GM12878 (cell line): ENCODE data around the gene TAF9. TPM values are rescaled to one million over a fixed set of nuclear protein-coding genes. Genes with fewer than 3 reads are reported as not detected.

Experiments
- ASH2L ChIP-seq: fragments of 300-600, 200-600 bp; sonication (generic); IDR thresholded peaks from 2 replicates; pipeline ENCODE4 v1.6.1; 2017; ENCODE audit warnings: low read depth, mild to moderate bottlenecking, borderline replicate concordance
- BMI1 ChIP-seq: fragments of 450-650 bp; IDR thresholded peaks from 2 replicates; pipeline ENCODE4 v1.6.1; 2016; ENCODE audit warnings: mild to moderate bottlenecking, moderate library complexity, borderline replicate concordance
- CUX1 ChIP-seq: IDR thresholded peaks from 2 replicates; pipeline ENCODE4 v1.6.1; 2012; ENCODE audit warnings: improper control_type of control experiment, low read depth, low read length; ENCODE audit not compliant: insufficient replicate concordance
- EED ChIP-seq: sonication (generic); IDR thresholded peaks from 2 replicates; pipeline ENCODE4 v1.6.1; 2016; ENCODE audit warnings: antibody characterized with exemption, low read depth
- ELK1 ChIP-seq: IDR thresholded peaks from 2 replicates; pipeline ENCODE4 v1.6.1; 2012; ENCODE audit warnings: low read depth, low read length, improper control_type of control experiment
- IRF3 ChIP-seq: fragments of 450-650 bp; IDR thresholded peaks from 2 replicates; pipeline ENCODE4 v1.6.1; 2014; ENCODE audit warnings: mild to moderate bottlenecking
- MEF2B ChIP-seq: fragments of 450-650 bp; IDR thresholded peaks from 2 replicates; pipeline ENCODE4 v1.6.1; 2018; ENCODE audit warnings: mild to moderate bottlenecking, moderate library complexity; ENCODE audit not compliant: partially characterized antibody, poor library complexity, severe bottlenecking
- NFYB ChIP-seq: IDR thresholded peaks from 2 replicates; pipeline ENCODE4 v1.6.1; 2011; ENCODE audit warnings: low read depth, mild to moderate bottlenecking, low read length, improper control_type of control experiment, moderate library complexity; ENCODE audit not compliant: insufficient read depth
- PAX5 ChIP-seq: IDR thresholded peaks from 2 replicates; pipeline ENCODE4 v1.6.1; 2011; ENCODE audit warnings: low read depth, low read length, borderline replicate concordance
- RCOR1 ChIP-seq: conservative IDR thresholded peaks from 2 replicates; pipeline ENCODE4 v1.6.1; 2012; ENCODE audit warnings: low read depth, low read length, improper control_type of control experiment
- RFX5 ChIP-seq: IDR thresholded peaks from 2 replicates; pipeline ENCODE4 v1.6.1; 2011; ENCODE audit warnings: low read depth, low read length, improper control_type of control experiment
- SIN3A ChIP-seq: IDR thresholded peaks from 2 replicates; pipeline ENCODE4 v1.6.1; 2012; ENCODE audit warnings: low read depth, low read length, improper control_type of control experiment
- SMAD5 ChIP-seq: IDR thresholded peaks from 2 replicates; pipeline ENCODE4 v1.6.1; 2016; ENCODE audit warnings: antibody characterized with exemption, low read depth
- WRNIP1 ChIP-seq: IDR thresholded peaks from 2 replicates; pipeline ENCODE4 v1.6.1; 2011; ENCODE audit warnings: low read depth, low read length, improper control_type of control experiment, borderline replicate concordance
- YBX1 ChIP-seq: fragments of 450-650 bp; IDR thresholded peaks from 2 replicates; pipeline ENCODE4 v1.6.1; 2016; ENCODE audit warnings: antibody characterized with exemption
- ZNF217 ChIP-seq: fragments of 450-650 bp; IDR thresholded peaks from 2 replicates; pipeline ENCODE4 v1.6.1; 2017; ENCODE audit warnings: antibody characterized with exemption, mild to moderate bottlenecking
- ZNF592 ChIP-seq: fragments of 450-650 bp; IDR thresholded peaks from 2 replicates; pipeline ENCODE4 v1.6.1; 2017; ENCODE audit warnings: mild to moderate bottlenecking, moderate library complexity
- polyA plus RNA-seq, 11 experiments: library from polyadenylated mRNA; depleted of rRNA in 4 of 11; unstranded in 6 of 11; stranded (reverse) in 5 of 11; fragments of >200 nt; fragmentation: Nextera tagmentation in 4 of 11; fragmentation: Illumina TruSeq in 1 of 11; extraction: Ambion mirVana in 4 of 11; extraction: Trizol in 1 of 11; gene quantifications; 1 replicate in 1 of 11; 2 replicates in 10 of 11; pipeline versions ENCODE4 v1.2.1 to v1.2.3, GENCODE V29; 2011 to 2016; ENCODE audit warnings: inconsistent platforms in 2 of 11, missing spikeins in 2 of 11, low read depth in 1 of 11
- total RNA-seq, 4 experiments: library from RNA; depleted of rRNA in 3 of 4; stranded (reverse); fragments of >200 nt in 3 of 4; fragmentation: Illumina TruSeq in 1 of 4; extraction: Trizol in 1 of 4; gene quantifications; 2 replicates each; pipeline versions ENCODE4 v1.2.1 to v1.2.3, GENCODE V29; 2013 to 2021

Gene TAF9
- total and polyA plus RNA-seq, 10 of the 15 experiments (the other 5 are each of a cell fraction or from before 2014, with no cell fraction given) = 64.4 to 318 (median 150) TPM

GRCh38 chr5:69369340-69370121 is at the start of gene TAF9, which contains the start of the genes AK6 and RAD17 (continued):
- TF ChIP-seq CUX1 (no peak), BMI1 (no peak), EED (peak; percentile 27; the same call in 1 of the 2 replicates), WRNIP1 (0 out of 2 replicates have a peak, but pooled peaks have one; percentile 50), ZNF592 (peak; percentile 96), ZNF217 (no peak), NFYB (0 out of 2 replicates have a peak, but pooled peaks have one; percentile 27), RCOR1 (0 out of 2 replicates have a peak, but pooled peaks have one; percentile 31), MEF2B (peak; percentile 66), SIN3A (no peak; the same call in 1 of the 2 replicates), PAX5 (no peak), ASH2L (no peak), SMAD5 (peak; percentile 90), RFX5 (no peak), ELK1 (peak; percentile 85), IRF3 (peak; percentile 38; the same call in 1 of the 2 replicates), YBX1 (no peak)
